HG03565 (cell line): Measurements from ENCODE around the gene KIFC1.

Experiments
- ATAC-seq: cut with Tn5 transposase; IDR thresholded peaks from one replicate; pipeline ENCODE4 v1.9.1; 2021; ENCODE audit warnings: mild to moderate bottlenecking, moderate library complexity; ENCODE audit not compliant: unreplicated experiment

The KIFC1 gene

GRCh38 chr6:33439956-33440648 lies 48.5 kb downstream of the KIFC1 start:
- no peak for ATAC-seq

DNA sequence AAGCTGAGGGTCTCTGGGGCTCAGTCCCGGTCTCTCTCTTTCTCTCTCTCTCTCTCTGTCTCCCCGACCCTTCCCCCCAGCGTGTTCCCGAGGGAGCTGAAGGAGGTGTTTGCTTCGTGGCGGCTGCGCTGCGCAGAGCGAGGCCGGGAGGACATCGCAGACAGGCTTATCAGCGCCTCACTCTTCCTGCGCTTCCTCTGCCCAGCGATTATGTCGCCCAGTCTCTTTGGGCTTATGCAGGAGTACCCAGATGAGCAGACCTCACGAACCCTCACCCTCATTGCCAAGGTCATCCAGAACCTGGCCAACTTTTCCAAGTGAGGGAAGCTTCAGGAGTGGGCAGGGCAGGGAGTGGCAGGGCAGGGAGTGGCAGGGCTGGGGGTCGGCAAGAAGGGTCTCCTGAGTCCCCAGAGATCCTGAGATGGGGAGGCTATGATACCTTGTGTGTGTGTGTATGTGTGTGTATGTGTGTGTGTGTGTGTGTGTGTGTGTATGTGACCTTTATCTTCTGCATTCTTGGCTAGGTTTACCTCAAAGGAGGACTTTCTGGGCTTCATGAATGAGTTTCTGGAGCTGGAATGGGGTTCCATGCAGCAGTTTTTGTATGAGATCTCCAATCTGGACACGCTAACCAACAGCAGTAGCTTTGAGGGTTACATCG lies 49.2 kb downstream of the KIFC1 start:
- ATAC-seq, result no peak

DNA sequence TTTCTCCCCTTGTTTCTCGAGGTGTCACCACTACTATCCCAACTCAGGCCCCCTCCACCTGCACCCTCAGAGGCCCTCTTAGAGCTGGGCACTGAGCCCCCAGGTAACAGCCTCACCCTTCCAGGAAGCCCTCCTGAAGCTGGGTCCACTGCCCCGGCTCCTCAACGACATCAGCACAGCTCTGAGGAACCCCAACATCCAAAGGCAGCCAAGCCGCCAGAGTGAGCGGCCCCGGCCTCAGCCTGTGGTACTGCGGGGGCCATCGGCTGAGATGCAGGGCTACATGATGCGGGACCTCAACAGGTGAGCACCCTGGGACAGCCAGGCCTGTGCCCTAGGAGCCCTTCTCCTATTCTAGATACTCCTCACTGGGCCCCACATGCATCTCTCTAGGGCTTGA lies 49.8 kb downstream of the KIFC1 start:
- no peak for ATAC-seq

- no peak for ATAC-seq
Measured at GRCh38 chr6:33442283-33442682, 50.7 kb downstream of the KIFC1 start.

- ATAC-seq, result no peak
Measured at GRCh38 chr6:33443025-33443424, 51.4 kb downstream of the KIFC1 start.

DNA sequence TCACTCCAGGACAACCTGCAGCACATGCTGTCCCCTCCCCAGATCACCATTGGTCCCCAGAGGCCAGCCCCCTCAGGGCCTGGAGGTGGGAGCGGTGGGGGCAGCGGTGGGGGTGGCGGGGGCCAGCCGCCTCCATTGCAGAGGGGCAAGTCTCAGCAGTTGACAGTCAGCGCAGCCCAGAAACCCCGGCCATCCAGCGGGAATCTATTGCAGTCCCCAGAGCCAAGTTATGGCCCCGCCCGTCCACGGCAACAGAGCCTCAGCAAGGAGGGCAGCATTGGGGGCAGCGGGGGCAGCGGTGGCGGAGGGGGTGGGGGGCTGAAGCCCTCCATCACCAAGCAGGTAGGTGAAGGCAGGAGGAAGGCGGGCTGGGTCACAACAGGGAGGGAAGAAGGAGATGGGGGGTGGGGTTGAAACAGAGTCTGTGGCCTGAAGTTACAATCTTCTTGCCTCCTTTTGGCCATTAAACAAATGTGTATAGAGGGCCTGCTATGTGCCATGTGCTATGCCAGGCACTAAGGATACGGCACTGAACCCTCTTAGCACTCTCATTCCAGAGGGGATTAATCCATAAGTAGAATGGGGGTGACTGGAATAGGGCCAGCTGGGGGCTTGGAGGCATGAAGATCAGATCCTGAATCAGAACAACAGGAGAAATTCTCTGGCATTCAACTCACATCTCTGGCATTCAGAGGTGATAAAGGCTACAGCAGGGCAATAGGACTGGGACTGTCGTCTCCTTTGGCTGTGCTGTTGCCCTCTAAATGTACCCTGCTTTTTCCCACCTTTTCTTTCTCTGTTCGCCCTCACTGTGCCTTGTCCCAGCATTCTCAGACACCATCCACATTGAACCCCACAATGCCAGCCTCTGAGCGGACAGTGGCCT lies 52.2 kb downstream of the KIFC1 start:
- no peak for ATAC-seq

- ATAC-seq, result no peak
Measured at GRCh38 chr6:33445119-33445603, 53.5 kb downstream of the KIFC1 start.

GRCh38 chr6:33446356-33446755 lies 54.7 kb downstream of the KIFC1 start:
- ATAC-seq, result no peak

DNA sequence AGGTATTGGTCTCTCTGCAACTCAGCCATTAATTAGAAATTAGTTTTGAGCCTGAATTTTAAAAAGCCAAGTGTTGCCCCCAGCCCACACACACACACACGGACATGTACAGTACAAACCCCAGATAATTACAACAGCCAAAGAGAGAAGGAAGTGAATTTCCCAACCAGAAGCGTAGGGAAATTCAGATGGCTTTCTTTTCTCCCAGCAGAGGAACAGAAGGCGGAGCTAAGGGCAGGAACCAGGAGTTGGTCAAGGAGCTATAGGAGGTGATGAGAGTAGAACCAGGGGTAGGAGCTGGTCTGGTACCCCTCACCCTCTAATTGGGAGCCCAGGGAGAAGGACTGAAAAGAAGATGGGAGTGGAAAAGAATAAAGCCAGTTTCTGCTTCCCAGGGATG lies 58.8 kb downstream of the KIFC1 start:
- no peak for ATAC-seq

- no peak for ATAC-seq
Measured at GRCh38 chr6:33451606-33452005, 60.0 kb downstream of the KIFC1 start.

DNA sequence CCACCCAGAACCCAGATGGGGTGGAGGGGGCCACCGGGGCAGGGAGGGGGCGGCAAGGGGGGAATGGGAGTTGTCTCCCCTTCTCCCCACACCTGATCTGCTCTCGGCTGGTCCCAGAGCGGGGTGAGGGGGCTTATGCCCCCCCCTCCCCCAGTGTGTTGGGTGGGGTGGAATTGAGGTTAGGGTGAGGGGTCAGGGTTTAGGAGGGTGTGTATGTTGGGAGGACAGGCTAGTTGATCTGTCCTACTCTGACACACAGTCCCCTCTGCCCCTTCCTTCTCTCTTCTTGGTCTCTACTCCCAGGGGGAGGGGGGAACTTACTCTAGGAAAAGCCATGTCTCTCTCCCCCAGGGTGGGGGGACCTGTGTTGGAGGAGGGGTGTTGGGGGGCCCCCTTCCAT lies 60.9 kb downstream of the KIFC1 start:
- no peak for ATAC-seq

DNA sequence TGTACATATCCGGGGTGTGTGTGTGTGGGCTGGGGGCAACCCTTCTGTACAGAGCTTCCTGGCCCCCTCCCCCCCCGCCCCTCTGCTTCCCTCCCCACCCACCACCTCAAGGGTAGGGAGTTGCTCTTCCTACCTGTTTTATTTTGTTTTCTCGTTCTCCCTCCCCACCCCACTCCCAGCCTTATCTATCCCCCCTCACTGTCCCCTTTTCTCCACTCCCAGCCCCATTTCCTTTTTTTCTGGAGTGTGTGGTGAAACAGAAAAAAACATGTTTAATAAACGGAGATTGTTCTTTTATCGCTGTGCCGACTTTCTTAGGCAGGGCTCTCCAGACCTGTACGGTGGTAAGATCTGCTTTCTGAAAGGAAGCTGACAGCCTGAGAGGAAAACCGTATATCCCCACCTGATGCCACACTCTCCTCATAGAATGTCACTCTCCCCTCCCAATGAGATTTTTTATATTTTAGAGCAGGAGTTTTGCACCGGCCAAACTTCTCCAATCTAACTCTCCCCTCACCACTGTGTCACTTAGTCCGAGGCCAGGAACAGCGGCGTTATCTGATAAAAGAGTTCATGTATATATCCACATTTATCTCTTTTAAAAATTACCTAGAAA lies 61.9 kb downstream of the KIFC1 start:
- ATAC-seq, result no peak

- ATAC-seq, result peak; percentile 96
Measured at GRCh38 chr6:33454009-33454946, 62.7 kb downstream of the KIFC1 start, which contains the start of gene ZBTB9. TSS of gene ZBTB9 (plus strand) at chr6:33454576. CDS start at chr6:33455101, 525 bp downstream.

DNA sequence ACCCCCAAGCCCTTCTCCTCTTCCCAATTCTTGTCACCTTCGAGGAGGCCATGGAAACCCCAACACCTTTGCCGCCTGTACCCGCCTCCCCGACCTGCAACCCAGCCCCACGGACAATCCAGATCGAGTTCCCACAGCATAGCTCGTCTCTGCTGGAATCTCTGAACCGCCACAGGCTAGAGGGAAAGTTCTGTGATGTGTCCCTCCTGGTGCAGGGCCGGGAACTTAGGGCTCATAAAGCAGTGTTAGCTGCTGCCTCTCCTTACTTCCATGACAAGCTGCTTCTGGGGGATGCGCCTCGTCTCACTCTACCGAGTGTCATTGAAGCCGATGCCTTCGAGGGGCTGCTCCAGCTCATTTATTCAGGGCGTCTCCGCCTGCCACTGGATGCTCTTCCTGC lies 63.4 kb downstream of the KIFC1 start:
- ATAC-seq, result no peak

- no peak for ATAC-seq
Measured at GRCh38 chr6:33456156-33456555, 64.5 kb downstream of the KIFC1 start.

DNA sequence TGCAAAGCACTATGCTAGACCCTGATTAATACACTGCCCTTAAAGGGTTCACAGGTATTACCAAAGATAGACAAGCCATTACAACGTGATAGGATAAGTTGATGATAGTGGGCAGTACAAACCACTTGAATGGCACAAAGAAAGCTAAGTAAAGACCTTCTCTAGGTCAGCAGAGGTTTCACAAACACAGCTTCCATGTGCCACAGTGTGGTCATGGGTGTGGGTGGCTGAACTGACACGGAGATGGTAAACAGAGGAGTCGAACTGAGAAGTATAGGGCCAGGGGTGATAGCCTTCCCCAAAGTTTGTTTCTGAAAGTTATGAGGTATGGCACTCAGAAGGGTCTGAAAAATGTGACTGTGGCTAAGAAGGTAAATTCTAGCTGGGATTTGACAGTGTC lies 67.1 kb downstream of the KIFC1 start:
- ATAC-seq, result no peak

- no peak for ATAC-seq
Measured at GRCh38 chr6:33459226-33459625, 67.6 kb downstream of the KIFC1 start.
